Suppressor macrophage treated with lipopolysaccharide for 1 hour (primary cell): ENCODE results near the gene UHRF1.
"Not testable (repeated sequence)": the region's sequence is repeated elsewhere in the genome, so short reads cannot be mapped to it uniquely, and the experiment has no call there.

Experiments
- DNase-seq, 3 donors: peaks; one replicate each; pipeline ENCODE4 v3.0.0-alpha.2; 2020 to 2022

The UHRF1 gene

DNA sequence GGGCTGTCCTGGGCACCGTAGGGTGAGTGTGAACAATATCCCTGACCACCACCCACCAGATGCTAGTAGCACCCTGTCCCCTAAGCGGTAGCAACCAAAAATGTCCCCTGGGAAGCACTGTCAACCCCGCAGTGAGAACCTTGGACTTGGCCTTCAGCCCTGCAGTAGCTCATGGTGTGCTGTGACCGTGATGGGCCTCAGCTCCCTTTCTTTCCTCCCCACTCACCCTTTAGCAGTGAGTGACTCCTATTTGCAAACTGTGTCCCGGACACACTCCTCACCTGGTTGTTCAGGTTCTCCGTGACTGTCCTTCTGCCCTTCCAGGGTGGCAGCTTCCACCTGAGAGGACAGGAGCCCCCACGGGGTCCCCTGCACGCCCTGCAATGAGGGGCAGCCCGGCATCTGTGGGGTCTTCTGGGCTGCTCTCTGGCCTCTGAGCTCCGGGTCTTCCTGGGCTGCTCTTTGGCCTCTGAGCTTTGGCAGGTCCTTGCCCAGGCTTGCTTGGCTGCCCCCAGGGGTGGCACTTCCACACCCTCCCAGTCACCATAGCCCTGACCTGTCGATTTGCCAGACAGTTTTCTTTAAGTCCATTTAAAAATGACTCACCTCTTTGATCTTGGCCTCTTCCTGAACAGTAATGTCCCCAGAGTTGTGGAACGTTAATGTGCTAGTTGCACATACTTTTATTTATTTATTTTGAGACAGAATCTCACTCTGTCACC is 63.4 kb downstream of the UHRF1 start:
- no peak for DNase-seq

DNA sequence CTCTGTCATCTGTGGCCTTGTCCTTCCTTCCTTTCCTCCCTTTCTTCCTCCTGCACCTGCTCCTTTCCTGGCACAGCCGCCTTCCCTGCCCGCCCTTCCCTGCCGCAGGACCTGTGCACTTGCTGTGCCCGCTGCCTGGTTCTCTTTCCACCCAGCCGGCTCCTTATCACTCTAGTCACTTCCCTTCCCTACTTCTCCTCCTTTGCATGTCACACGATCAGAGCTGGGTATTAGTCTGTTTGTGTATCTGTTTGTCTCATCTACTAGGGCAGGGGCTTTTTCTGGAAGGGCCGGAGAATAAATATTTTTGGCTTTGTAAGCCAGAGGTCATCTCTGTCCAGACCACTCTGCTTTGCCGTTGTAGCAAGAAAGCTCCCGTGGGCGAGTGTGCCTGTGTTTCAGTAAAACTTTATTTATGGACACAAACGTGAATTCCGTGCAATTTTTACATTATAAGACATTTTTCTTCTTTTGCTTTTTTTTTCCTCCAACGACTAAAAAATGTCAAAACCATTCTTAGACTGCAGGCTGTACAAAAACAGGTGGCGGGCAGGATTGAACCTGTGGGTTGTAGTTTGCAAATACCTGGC is 65.7 kb downstream of the UHRF1 start:
- peak; percentile 66 to 84 (median 74) for DNase-seq

DNA sequence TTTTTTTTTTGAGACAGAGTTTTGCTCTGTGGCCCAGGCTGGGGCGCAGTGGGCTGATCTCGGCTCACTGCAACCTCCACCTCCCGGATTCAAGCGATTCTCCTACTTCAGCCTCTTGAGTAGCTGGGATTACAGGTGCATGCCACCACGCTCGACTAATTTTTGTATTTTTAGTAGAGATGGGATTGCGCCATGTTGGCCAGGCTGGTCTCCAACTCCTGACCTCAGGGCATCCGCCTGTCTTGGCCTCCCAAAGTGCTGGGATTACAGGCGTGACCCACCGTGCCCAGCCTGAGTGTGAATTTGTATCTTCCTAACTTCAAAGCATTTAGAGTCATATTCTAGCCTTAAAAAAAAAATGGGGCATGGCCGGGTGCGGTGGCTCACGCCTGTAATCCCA is 66.3 kb downstream of the UHRF1 start:
- DNase-seq, result not testable (repeated sequence)

DNA sequence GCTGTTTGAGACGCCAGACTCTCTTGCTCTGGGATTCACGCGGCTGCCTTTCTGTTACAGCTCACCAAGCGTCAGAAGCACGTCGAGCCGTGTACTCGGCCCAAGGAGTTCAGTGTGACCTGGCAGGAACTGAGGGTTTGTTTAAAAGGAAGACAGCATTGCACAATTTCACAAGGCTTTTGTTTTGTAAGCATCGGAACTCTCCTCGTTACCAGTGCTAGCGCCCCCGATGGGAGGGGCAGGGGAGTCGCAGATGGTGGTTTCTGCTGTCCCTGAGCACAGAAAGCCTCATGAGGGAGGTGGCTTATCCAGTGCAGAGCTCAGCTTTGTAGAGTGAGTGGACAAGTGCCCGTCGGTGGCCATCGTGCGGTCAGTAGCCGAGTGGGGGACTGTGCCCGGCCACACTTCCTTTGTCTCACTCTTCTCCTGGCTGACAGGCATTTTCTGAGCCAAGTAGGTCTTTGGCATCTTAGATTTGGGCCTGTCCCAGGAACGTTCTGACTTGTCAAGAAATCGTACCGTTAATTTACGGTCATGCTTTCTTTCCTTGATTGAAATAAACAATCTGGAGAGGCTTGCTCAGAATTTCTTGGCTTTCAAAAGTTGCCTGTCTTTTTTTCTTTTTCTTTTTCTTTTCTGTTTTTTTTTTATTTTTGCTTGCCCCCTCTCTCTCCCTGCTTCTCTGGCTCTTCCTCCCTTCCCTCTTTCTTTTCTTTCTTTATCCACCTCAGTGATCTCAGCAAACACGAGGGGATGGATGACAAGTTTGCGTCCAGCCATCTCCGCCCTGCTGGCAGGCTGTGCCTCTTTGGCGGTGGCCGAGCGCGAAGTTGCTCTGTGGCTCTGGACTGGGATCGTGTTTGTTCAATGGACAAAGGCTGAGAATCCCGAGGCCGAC is 67.3 kb downstream of the UHRF1 start:
- DNase-seq, result peak; percentile 92 to 98 (median 95)

DNA sequence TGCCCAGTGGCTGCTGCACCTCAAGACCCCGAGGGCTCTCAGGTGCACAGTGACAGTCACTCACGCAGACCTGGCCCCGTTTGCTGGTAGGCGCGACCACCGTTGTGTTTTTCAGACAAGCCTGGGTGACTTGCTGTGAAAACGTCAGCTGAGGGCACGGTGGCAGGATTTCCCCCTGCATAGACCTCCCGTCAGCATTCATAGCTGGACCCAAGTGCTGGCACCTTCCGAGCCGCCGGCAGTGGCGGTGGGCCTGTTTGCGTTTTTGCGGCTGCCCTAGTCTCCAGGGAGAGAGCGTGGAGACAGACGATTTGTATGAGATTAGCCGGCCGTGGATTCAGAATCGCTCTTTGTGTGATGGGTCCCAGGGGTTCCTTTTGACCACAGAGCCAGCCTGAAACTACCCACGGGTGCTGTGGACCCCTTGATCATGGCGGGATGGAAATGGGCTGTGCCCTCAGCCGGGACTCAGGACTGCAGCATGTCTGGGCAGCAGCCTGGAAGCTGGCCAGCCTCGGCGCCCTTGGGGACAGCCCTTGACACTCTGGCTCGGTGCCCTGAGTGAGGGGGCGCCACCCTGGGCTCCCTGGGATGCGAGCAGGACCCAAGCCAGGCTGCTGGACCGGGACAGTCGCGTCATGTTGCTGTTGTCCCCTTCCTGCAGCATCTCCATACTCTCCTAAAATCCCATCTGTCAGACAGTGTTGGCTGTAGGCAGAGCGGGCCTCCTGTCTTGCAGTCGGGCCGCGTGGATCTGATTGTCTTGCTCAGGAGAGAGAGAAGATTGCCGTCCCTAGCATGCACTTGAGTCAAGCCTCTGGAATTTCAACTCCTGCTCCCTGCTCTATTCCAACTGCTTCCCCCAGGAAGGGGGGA is 68.2 kb downstream of the UHRF1 start:
- DNase-seq, result no peak

DNA sequence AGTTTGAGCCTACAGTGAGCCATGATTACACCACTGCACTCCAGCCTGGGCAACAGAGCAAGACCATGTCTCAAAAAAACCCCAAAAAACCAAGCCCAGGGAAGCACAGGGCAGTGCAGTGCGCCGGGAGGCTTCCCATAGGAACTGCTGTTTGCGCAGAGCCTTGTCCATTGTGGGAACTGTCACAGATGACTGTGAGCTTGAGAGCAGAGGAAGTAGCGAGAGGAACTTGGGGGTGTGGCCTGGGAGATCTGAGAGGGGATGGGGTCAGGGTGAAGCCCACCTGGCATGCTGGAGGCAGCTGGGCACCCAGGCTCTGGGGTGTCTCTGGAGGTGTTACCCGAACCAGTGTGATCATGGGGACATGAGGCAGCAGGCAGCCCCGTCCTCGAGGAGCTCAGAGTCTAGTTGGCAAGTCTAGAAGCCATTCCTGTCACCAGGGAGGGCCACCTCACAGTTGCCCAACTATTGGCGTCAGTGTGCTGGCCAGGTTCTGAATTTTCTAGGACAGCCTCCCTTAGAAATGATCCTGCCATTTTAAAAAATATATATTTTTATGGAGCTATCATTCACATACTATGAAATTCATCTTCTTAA is 70.0 kb downstream of the UHRF1 start:
- DNase-seq, result peak; percentile 48 to 56 (median 48)

DNA sequence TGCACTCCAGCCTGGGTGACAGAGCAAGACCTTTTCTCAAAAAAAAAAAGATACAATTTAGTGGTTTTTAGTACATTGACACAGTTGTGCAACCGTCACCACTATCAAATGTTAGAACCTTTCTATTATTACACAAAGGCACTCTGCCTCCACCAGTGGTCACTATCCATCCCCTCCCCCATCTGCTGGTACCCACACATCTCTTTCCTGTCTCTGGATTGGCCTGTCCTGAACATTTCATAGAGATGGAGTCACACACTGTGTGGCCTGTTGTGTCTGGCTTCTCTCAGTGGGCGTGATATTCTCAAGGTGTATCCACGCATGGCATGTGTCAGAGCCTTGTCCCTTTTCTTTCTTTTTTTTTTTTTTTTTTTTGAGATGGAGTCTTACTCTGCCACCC is 70.8 kb downstream of the UHRF1 start:
- no peak for DNase-seq

DNA sequence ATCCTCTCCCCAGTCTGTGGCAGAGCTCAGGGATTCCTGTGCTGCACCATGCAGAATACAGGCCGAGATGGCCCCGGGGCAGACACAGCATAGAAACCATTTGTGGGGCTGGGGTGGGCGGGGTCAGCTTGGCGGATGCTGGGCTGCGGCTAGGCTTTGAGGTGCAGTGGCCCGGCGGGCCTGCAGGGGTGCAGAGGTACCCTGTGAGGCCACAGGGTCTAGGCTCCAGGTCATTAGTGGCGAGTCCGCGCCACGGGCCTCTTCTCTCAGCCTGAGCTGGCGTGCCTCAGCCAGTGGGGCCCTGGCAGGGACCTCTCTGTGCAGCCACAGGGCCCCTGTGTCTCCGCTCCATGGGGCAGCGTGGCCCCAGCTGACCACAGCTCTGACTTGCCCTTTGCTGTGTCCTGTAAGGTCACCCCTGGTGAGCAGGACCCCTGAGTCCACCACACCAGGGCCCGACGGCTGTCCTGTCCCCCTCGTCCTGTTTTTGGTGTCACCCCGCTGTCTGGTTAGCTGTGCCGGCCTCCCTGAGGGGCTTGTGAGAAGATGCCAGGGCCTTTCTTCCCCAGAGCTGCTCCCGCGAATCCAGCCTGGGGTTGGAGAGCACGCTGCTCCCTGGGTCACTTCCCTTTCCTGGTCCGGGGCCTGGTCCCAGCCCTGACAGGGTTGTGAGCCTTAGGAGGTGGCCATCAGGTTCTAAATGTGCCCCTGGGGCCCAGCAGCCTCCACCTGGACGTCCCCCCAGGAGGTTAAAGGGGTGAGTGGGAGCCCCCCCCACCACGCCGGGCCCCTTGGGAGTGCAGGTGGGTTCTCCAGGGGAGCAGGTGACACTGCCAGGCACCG is 71.8 kb downstream of the UHRF1 start:
- no peak for DNase-seq

DNA sequence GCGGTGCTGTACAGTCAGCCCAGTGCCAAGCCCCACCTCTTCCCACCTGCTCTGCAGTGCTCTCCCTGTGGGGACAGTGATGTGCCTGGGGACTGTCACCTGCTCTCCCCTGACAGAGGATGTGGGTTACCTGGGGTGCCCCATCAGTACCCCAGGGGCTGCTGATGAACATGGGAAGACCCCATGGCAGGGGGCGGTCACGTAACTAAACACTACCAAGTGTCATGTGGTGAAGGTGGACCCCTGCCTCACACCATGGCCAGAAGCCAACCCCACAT is 72.3 kb downstream of the UHRF1 start:
- no peak for DNase-seq

DNA sequence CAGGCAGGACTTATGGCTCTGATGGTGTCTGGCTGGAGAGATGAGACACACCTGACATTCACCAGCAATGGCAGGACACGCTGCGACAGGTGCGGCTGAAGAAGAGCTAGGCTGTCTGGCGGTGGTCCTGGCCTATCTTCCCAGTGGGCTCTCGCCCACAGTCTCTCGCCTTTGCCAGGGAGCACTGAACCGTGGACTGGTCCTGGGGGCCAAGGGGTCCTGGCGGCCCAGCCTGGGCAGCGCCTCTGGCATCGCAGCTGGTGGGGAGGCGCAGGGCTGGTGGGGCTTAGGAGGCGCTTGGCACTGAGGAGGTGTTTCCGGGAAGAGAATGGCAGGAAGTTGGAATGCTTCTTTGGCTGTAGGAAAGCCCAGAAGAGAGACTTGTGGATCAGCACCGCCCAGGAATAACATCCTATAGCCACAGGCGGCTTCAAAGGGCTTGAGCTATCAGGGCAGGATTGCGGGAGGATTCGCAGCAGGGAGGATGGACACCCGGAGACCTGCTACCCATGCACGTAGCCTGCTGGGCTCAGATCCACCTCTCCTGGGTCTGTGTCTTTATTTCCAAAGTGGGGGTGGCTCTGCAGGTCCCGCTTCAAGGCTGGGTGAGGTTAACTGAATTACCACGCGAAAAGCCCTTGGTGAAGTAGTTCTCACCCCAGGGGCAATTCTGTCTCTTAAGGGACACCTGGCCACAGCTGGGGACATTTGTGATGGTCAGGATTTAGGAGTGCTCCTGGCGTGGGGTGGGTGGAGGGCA is 74.2 kb downstream of the UHRF1 start:
- no peak for DNase-seq

DNA sequence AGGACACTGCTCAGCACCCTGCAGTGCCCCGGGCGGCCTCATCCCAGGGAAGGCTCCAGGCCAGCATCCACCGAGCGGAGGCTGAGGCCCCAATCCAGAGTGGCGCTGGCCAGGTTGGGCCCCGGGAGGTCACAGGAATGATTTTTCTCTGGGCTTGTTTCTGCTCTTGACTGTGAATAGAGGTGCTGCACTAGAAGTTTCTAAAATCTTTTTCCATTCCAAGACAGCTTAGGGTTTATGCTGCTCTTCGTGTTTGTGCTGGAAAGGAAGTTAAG is 74.7 kb downstream of the UHRF1 start:
- DNase-seq, result no peak

DNA sequence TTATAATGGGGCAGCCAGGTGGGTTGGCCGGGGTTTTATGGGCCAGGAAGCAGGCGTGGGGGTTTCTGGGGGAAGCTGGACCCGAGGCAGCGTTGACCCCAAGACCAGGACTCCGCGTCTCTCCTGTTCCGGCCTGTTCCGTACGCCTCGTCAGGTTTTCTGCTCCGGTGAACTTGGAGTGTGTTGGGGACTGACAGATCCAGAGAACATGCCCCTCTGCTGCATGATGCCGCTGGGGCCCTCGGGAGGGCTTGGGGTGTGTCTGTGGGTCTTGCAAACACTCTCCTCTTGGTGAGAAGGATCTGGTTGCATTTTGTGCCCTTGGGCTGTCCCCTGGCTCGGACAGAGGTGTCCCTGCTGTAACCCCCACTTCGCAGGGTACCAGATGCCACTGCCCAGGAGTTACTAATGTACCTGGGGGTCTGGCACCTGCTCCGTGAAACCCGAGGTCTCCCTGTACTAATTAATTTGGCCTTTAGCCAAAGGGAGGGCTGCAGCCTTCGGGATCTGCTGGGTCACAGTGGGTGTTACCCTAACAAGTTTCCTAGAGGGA is 75.2 kb downstream of the UHRF1 start:
- DNase-seq, result no peak

DNA sequence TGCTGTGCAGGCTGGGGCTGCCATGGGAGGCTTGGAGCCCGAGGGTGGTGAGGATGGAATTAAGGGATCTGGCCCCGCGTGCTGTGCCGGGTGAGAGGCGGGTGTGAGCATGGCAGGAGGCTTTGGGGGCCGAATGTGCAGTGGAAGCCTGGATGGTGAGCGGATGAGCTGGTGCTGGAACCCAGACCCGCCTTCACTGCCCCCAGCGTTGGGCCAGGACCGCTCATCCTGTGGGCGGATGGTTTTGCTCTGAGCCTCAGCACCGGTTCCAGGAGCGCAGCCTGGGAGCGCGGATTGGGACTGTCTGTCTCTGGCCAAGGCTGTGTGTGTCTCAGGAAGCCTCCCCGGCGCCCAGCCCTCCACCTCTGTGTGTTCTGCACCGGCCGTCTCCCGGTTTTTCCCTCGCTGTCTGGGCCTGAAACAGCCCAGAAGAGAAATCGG is 76.3 kb downstream of the UHRF1 start:
- DNase-seq, result no peak

DNA sequence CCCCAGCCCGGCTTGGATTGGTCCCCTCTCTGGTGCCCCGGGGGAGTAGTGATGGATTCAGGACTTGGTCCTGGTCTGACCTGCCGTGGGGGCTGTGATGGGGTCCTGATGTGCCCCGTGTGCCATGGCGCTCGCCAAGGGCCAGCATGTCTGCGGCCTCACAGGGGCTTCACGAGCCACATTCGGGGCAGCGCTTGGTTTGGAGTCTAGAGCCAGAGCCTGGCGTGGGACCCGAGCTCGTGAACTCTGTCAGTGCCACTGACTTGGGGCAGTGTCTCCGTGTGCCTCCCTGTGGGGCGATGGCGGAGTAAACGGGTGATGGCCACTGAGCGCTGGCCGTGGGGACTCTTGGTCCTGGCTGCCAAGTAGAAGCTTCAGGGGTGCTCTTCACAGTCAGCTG is 76.8 kb downstream of the UHRF1 start:
- no peak for DNase-seq

DNA sequence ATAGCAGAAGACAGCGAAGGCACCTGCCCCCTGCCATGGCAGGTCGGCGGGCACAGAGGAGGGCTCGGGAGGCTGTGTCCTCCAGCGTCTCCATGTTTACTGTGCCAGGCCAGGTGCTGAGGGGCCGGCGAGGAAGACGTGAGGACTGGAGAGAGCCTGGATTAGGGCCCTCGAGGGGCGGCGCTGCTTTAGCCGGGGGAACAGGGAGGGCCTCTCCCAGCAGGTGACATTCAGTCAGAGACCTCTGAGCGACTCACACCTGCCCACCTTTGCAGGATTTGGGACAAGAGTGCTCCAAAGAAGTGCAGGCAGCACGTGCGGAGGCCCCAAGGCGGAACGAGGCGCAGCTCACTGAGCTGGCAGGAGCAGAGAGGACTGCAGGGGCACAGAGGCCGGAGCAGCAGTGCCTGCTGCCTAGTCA is 77.2 kb downstream of the UHRF1 start:
- no peak for DNase-seq

DNA sequence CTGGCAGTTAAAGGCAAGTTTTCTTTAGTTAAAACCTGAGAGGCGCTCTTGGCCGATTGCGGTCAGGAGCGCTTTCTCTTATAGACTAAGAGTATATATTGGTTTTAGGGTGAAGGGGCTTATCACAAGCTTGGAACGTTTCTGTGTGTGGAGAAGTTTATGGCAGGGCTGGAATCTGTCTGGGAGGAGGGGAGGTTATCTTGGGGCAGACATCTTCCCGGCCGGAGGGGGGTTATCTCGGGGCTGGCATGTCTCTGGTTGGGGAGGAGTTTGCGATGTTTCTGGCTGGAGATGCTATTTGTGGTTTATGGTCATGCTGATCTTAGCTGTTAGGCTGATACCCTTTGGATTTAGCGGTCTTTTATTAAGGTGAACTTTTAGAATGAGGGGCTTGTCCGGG is 78.0 kb downstream of the UHRF1 start:
- no peak for DNase-seq

DNA sequence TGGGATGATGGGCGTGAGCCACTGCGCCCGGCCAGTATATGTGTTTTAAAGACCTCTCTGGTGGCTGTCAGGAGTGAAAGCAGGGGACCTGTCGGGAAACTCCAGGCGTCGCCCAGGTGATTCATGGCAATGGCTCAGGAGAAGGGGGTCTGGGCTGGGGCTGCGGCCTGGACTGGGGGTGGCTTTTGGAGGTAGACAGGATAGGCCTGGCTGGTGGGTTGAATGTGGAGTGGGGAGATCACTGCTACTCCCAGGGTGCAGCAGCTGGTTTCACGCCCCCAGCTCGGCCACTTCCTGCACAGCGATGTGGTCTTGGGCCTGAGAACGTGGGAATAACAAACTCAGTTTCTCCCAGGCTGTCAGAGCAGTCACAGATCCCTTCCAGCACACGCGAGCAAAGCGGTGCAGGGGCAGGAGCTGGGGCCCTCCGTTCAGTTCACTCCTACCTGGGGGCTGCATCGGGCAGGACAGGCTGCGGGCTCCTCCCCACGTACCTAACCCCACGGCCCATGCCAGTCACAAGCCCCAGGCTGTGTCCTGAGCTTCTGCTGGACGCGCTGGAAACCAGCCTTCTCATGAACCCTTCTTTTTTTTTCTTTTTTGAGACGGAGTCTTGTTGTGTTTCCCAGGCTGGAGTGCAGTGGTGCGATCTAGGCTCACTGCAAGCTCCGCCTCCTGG is 78.5 kb downstream of the UHRF1 start:
- DNase-seq, result no peak

DNA sequence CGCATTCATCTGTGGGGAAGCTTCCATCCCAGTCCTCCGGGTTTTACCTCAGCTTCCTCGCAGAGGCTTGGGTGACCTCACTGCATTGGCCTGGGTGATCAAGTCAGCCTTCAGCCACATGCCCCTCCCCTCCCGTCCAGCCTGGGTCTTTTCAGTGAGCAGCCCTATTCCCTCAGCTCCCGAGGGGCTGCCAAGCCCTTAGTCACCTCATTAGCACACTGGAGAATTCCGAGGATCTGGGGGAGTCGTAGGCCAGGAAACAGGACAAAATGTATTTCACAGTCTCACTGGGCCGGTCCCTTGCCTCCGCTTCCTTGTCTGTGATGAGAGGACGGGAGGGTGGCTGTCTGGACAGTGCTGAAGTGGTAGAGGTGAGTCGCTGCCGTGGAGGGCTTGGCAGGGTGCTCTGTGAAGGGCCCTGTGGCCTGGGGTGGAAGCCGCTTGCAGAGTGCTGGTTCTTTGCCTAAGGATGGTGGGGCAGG is 79.5 kb downstream of the UHRF1 start:
- no peak for DNase-seq

DNA sequence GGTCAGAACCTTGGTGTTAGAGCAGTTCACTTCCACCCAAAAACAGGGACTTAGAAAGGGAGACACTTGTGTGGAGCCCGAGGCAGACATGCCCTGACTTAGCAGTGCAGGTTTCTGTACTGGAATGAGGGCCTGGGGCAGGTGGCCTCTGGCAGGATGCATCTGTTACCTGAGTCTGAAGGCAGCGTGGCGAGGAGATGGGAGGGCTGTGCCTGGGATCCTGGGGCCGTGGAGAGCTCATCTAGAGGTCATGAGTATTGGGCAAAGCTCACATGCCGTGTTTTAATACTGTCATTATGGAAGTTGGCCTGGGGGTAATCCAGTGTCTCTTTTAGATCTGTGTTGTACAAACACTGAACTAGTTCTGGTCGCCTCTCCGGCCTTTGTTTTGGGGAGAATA is 81.0 kb downstream of the UHRF1 start:
- DNase-seq, result no peak

DNA sequence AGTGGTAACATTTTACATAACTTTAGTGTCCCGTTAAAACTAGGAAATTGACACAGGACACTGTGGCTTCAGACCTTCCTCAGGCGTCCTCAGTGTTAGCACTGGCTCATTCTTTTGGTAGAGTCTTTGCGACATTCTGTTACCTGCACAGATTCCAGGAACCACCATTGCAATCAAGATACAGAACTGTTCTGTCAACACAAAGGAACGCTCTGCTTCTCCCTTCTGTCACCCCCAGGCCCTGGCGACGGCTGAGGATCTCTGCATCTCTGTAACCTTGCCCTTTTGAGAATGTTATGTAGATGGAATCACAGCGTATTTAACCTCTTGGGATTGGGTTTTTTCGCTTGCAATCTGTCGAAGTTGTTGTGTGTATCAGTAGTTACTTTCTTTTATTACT is 82.2 kb downstream of the UHRF1 start:
- no peak for DNase-seq
